Limb (tissue), 2 donors: ENCODE measurements around the gene CXCL5.
"Not testable (repeated sequence)": the region's sequence is repeated elsewhere in the genome, so short reads cannot be mapped to it uniquely, and the experiment has no call there.

Experiments
- DNase-seq, 2 donors: peaks; one replicate each; pipeline ENCODE4 v3.0.0-alpha.2; 2016; ENCODE audit errors: extremely low spot score in 2 of 2

CXCL5 gene

GRCh38 chr4:74015126-74015780 lies 16.8 kb upstream of the CXCL5 start:
- no peak for DNase-seq

- no peak for DNase-seq
Measured at GRCh38 chr4:74014332-74014731, 15.9 kb upstream of the CXCL5 start.

GRCh38 chr4:74013264-74013663 lies 14.8 kb upstream of the CXCL5 start:
- DNase-seq, result no peak

GRCh38 chr4:74012130-74012529 lies 13.7 kb upstream of the CXCL5 start:
- no peak for DNase-seq

- no peak for DNase-seq
Measured at GRCh38 chr4:74009307-74009706, 10.8 kb upstream of the CXCL5 start.

- DNase-seq, result no peak
Measured at GRCh38 chr4:74006009-74006476, 7.6 kb upstream of the CXCL5 start.

- no peak for DNase-seq
Measured at GRCh38 chr4:74005528-74005927, 7.1 kb upstream of the CXCL5 start.

- DNase-seq, result no peak
Measured at GRCh38 chr4:74004668-74005067, 6.2 kb upstream of the CXCL5 start.

GRCh38 chr4:74000301-74000700 lies 1.8 kb upstream of the CXCL5 start:
- no peak for DNase-seq

GRCh38 chr4:73992050-73992449 lies 6.4 kb downstream of the CXCL5 start:
- DNase-seq, result no peak

- no peak for DNase-seq
Measured at GRCh38 chr4:73991742-73992000, 6.8 kb downstream of the CXCL5 start.

- DNase-seq, result no peak
Measured at GRCh38 chr4:73990988-73991741, 7.3 kb downstream of the CXCL5 start.

GRCh38 chr4:73989928-73990327 lies 8.5 kb downstream of the CXCL5 start:
- no peak for DNase-seq

GRCh38 chr4:73989031-73989430 lies 9.4 kb downstream of the CXCL5 start:
- DNase-seq, result no peak

- no peak for DNase-seq
Measured at GRCh38 chr4:73988061-73988460, 10.4 kb downstream of the CXCL5 start, which contains the start of gene PPBP. TSS of gene PPBP (minus strand) at chr4:73988190. CDS start at chr4:73988103, 87 bp downstream.

GRCh38 chr4:73985528-73985852 lies 13.0 kb downstream of the CXCL5 start:
- DNase-seq, result no peak

- DNase-seq, result no peak
Measured at GRCh38 chr4:73984736-73985527, 13.5 kb downstream of the CXCL5 start.

- DNase-seq, result not testable (repeated sequence)
Measured at GRCh38 chr4:73981175-73981574, 17.3 kb downstream of the CXCL5 start.

GRCh38 chr4:73979407-73979957 lies 19.0 kb downstream of the CXCL5 start:
- DNase-seq, result no peak

GRCh38 chr4:73978886-73979285 lies 19.6 kb downstream of the CXCL5 start:
- DNase-seq, result no peak

- DNase-seq, result no peak
Measured at GRCh38 chr4:73976716-73977115, 21.8 kb downstream of the CXCL5 start.

GRCh38 chr4:73976217-73976616 lies 22.3 kb downstream of the CXCL5 start:
- DNase-seq, result no peak
